Activated CD8-positive, alpha-beta memory T cell treated with anti-CD3 and anti-CD28 coated beads for 36 hours (primary cell): ENCODE results near the gene LTO1. TPM values are rescaled to one million over a fixed set of nuclear protein-coding genes. Genes with fewer than 3 reads are reported as not detected.

ENCODE experiments used
- CTCF ChIA-PET: fragments of 350-600 bp; sonication (Branson Sonifier 250); formaldehyde crosslinking; loops from one replicate; lab custom pipeline; 2021; ENCODE audit warnings: antibody characterized with exemption; lab: Charles Lee
- POLR2A ChIA-PET: fragments of 350-600 bp; sonication (Branson Sonifier 250); formaldehyde crosslinking; loops from one replicate; lab custom pipeline; 2021; ENCODE audit warnings: antibody characterized with exemption; lab: Charles Lee
- total RNA-seq, 2 experiments: library from RNA; stranded (reverse); gene quantifications; one replicate each; pipeline ENCODE4 v1.2.3, GENCODE V29; 2021

LTO1 gene
- total RNA-seq, 2 experiments from 2014 or later: 23.6 to 24.8 TPM

GRCh38 chr11:69663326-69663725 lies 11.8 kb downstream of the LTO1 start:
- ChIA-PET CTCF (interaction anchor here (1.1 kb wide), 1 partner anchor 12 kb away, joined by 3 read pairs; the partner anchor contains the start of gene LTO1), POLR2A (no interaction called here)

GRCh38 chr11:69662806-69663205 lies 12.3 kb downstream of the LTO1 start:
- POLR2A ChIA-PET: no interaction called here
- CTCF ChIA-PET: interaction anchor here (1.1 kb wide), 1 partner anchor 12 kb away, joined by 3 read pairs; the partner anchor contains the start of gene LTO1

- ChIA-PET CTCF (interaction anchor here (1.1 kb wide), 1 partner anchor 13 kb away, joined by 3 read pairs; the partner anchor contains the start of gene LTO1), POLR2A (no interaction called here)
Measured at GRCh38 chr11:69662021-69662698, 13.0 kb downstream of the LTO1 start.

GRCh38 chr11:69661413-69661715 lies 13.8 kb downstream of the LTO1 start:
- ChIA-PET POLR2A (no interaction called here), CTCF (interaction anchor here (3.4 kb wide), 1 partner anchor 9 kb away, joined by 10 read pairs; no protein-coding TSS in a partner anchor)

GRCh38 chr11:69660001-69660500 lies 15.1 kb downstream of the LTO1 start:
- ChIA-PET CTCF (interaction anchor here (3.4 kb wide), 1 partner anchor 11 kb away, joined by 10 read pairs; no protein-coding TSS in a partner anchor), POLR2A (no interaction called here)

- CTCF ChIA-PET: interaction anchor here (3.4 kb wide), 1 partner anchor 11 kb away, joined by 10 read pairs; no protein-coding TSS in a partner anchor
- POLR2A ChIA-PET: no interaction called here
Measured at GRCh38 chr11:69659591-69659990, 15.6 kb downstream of the LTO1 start.

GRCh38 chr11:69658626-69659450 lies 16.3 kb downstream of the LTO1 start:
- ChIA-PET POLR2A (no interaction called here), CTCF (interaction anchor here (1.4 to 3.4 kb wide), 2 partner anchors 12 to 16 kb away, joined by 4 to 10 read pairs; partner anchors contain the start of gene LTO1)

- POLR2A ChIA-PET: no interaction called here
- CTCF ChIA-PET: interaction anchor here (1.4 to 3.4 kb wide), 2 partner anchors 13 to 16 kb away, joined by 4 to 10 read pairs; partner anchors contain the start of gene LTO1
Measured at GRCh38 chr11:69657911-69658625, 17.1 kb downstream of the LTO1 start.

- CTCF ChIA-PET: no interaction called here
Measured at GRCh38 chr11:69657456-69657910, 17.7 kb downstream of the LTO1 start.

GRCh38 chr11:69656536-69657455 lies 18.4 kb downstream of the LTO1 start:
- ChIA-PET POLR2A (no interaction called here), CTCF (interaction anchor here (1.1 kb wide), 1 partner anchor 555 kb away, joined by 3 read pairs; no protein-coding TSS in a partner anchor)

More at GRCh38 chr11:69657456-69657910, 17.7 kb downstream of the LTO1 start:
- POLR2A ChIA-PET: no interaction called here

- POLR2A ChIA-PET: no interaction called here
Measured at GRCh38 chr11:69655479-69656428, 19.4 kb downstream of the LTO1 start.

GRCh38 chr11:69654660-69655478 lies 20.3 kb downstream of the LTO1 start:
- POLR2A ChIA-PET: no interaction called here

More at GRCh38 chr11:69655479-69656428, 19.4 kb downstream of the LTO1 start:
- CTCF ChIA-PET: interaction anchor here (1.1 kb wide), 1 partner anchor 554 kb away, joined by 3 read pairs; no protein-coding TSS in a partner anchor

GRCh38 chr11:69654001-69654659 lies 21.0 kb downstream of the LTO1 start:
- CTCF ChIA-PET: no interaction called here
- POLR2A ChIA-PET: no interaction called here

More at GRCh38 chr11:69654660-69655478, 20.3 kb downstream of the LTO1 start:
- CTCF ChIA-PET: no interaction called here

- CTCF ChIA-PET: interaction anchor here (0.7 kb wide), 1 partner anchor 132 kb away, joined by 3 read pairs; no protein-coding TSS in a partner anchor
- POLR2A ChIA-PET: no interaction called here
Measured at GRCh38 chr11:69653406-69653960, 21.7 kb downstream of the LTO1 start.

GRCh38 chr11:69652999-69653398 lies 22.2 kb downstream of the LTO1 start:
- CTCF ChIA-PET: interaction anchor here (0.7 kb wide), 1 partner anchor 131 kb away, joined by 3 read pairs; no protein-coding TSS in a partner anchor
- POLR2A ChIA-PET: no interaction called here
